ENCODE results near the gene PEX13.
"Not testable (repeated sequence)": the region's sequence is repeated elsewhere in the genome, so short reads cannot be mapped to it uniquely, and the experiment has no call there.

The PEX13 gene

DNA sequence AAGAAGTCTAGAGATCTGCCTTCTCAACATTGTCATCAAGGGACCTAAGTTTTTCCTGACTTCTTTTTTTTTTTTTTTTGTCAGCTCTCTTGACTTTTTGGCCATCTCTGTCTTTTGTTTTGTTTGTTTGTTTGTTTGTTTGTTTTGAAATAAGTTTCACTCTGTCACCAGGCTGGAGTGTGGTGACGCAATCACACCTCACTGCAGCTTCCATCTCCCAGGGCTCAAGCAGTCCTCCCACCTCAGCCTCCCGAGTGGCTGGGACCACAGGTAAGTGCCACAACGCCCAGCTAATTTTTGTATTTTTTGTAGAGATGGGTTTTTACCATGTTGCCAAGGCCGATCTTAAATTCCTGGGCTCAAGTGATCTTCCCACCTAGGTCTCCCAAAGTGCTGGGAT lies 6.2 kb downstream of the PEX13 start:
- no peak overlapping the region for H2AK5ac ChIP-seq (ENCODE audit: low read length, severe bottlenecking)
- no peak overlapping the region for H3K4me3 ChIP-seq (ENCODE audit: insufficient read depth in 1 of 2, low read depth in 1 of 2, low read length in 2 of 2)
- H2BK15ac ChIP-seq (ENCODE audit: low read depth, poor library complexity, severe bottlenecking), result no peak overlapping the region
- no peaks in the 10 kb centered on the region for H3K27me3 ChIP-seq (ENCODE audit: control insufficient read depth in 1 of 2, insufficient read depth in 1 of 2, low read length in 2 of 2)
- H3K14ac ChIP-seq (ENCODE audit: low read length in 2 of 2), result no peak overlapping the region
- peaks cover 4% of the 10 kb centered on the region for H3K9me3 ChIP-seq (ENCODE audit: control insufficient read depth, low read length)
- peaks cover 13 to 28% of the 10 kb centered on the region in 2 experiments for H3K36me3 ChIP-seq (ENCODE audit: control insufficient read depth in 1 of 2, insufficient read depth in 2 of 2, low read depth in 1 of 2, low read length in 2 of 2)
- no peak overlapping the region for H4K91ac ChIP-seq (ENCODE audit: low read length)
- H2BK12ac ChIP-seq (ENCODE audit: low read length in 2 of 2), result no peak overlapping the region
- H2AFZ ChIP-seq (ENCODE audit: low read depth, low read length), result no peak overlapping the region
- H3K18ac ChIP-seq (ENCODE audit: low read depth in 1 of 2, low read length in 2 of 2), result no peak overlapping the region
- H3K4me1 ChIP-seq (ENCODE audit: control insufficient read depth, insufficient read depth, low read depth, low read length), result no peaks in the 10 kb centered on the region
- no peak overlapping the region for H2BK5ac ChIP-seq (ENCODE audit: low read depth, low read length, poor library complexity, severe bottlenecking)
- no peak overlapping the region for H3K4me2 ChIP-seq (ENCODE audit: low read length, poor library complexity, severe bottlenecking)
- H3K9ac ChIP-seq (ENCODE audit: low read length), result no peak overlapping the region
- DNase-seq, result no peak
- H3K4ac ChIP-seq (ENCODE audit: low read depth in 1 of 2, low read length in 2 of 2), result no peak overlapping the region
- H2BK120ac ChIP-seq (ENCODE audit: low read depth, low read length), result no peak overlapping the region
- H3K27ac ChIP-seq (ENCODE audit: low read length, poor library complexity, severe bottlenecking), result no peak overlapping the region
- 100% methylated on average over 3 of the region's 4 CpGs for WGBS
- H3K23ac ChIP-seq (ENCODE audit: low read length in 2 of 2), result no peak overlapping the region
- peaks cover 17% of the 10 kb centered on the region for H3K79me1 ChIP-seq (replicated peaks; ENCODE audit: low read length, poor library complexity, severe bottlenecking)
- H4K8ac ChIP-seq (ENCODE audit: low read length), result no peak overlapping the region

DNA sequence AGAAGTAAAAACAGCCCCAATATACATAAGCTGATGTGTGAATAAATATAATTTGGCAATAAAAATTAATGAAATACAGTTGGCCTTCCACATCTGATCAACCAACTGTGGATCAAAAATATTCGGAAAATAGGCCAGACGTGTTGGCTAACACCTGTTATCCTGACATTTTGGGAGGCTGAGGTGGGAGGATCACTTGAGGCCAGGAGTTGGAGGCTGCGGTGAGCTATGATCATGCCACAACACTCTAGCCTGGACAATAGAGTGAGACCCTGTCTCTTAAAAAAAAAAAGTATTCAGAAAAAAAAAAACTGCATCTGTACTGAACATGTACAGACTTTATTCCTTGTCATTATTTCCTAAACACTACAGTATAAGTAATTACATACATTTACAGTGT lies 12.0 kb downstream of the PEX13 start:
- Histone ChIP-seq H3K4ac (ENCODE audit: low read depth in 1 of 2, low read length in 2 of 2) (no peak overlapping the region), H2AFZ (ENCODE audit: low read depth, low read length) (no peak overlapping the region), H3K27ac (ENCODE audit: low read length, poor library complexity, severe bottlenecking) (no peak overlapping the region), H2AK5ac (ENCODE audit: low read length, severe bottlenecking) (no peak overlapping the region), H3K36me3 (ENCODE audit: control insufficient read depth in 1 of 2, insufficient read depth in 2 of 2, low read depth in 1 of 2, low read length in 2 of 2) (peaks cover 15 to 42% of the 10 kb centered on the region in 2 experiments), H4K91ac (ENCODE audit: low read length) (no peak overlapping the region), H2BK15ac (ENCODE audit: low read depth, poor library complexity, severe bottlenecking) (no peak overlapping the region), H2BK5ac (ENCODE audit: low read depth, low read length, poor library complexity, severe bottlenecking) (no peak overlapping the region), H3K18ac (ENCODE audit: low read depth in 1 of 2, low read length in 2 of 2) (no peak overlapping the region), H3K23ac (ENCODE audit: low read length in 2 of 2) (no peak overlapping the region), H3K4me3 (ENCODE audit: insufficient read depth in 1 of 2, low read depth in 1 of 2, low read length in 2 of 2) (no peak overlapping the region), H3K27me3 (ENCODE audit: control insufficient read depth in 1 of 2, insufficient read depth in 1 of 2, low read length in 2 of 2) (no peaks in the 10 kb centered on the region), H3K9ac (ENCODE audit: low read length) (no peak overlapping the region), H3K4me2 (ENCODE audit: low read length, poor library complexity, severe bottlenecking) (no peak overlapping the region), H3K4me1 (ENCODE audit: control insufficient read depth, insufficient read depth, low read depth, low read length) (no peaks in the 10 kb centered on the region), H3K9me3 (ENCODE audit: control insufficient read depth, low read length) (no peaks in the 10 kb centered on the region), H2BK120ac (ENCODE audit: low read depth, low read length) (no peak overlapping the region), H3K14ac (ENCODE audit: low read length in 2 of 2) (no peak overlapping the region), H2BK12ac (ENCODE audit: low read length in 2 of 2) (no peak overlapping the region), H4K8ac (ENCODE audit: low read length) (no peak overlapping the region), H3K79me1 (replicated peaks; ENCODE audit: low read length, poor library complexity, severe bottlenecking) (peaks cover 27% of the 10 kb centered on the region)
- 97% methylated on average over 3 of the region's 3 CpGs for WGBS
- DNase-seq, result no peak

DNA sequence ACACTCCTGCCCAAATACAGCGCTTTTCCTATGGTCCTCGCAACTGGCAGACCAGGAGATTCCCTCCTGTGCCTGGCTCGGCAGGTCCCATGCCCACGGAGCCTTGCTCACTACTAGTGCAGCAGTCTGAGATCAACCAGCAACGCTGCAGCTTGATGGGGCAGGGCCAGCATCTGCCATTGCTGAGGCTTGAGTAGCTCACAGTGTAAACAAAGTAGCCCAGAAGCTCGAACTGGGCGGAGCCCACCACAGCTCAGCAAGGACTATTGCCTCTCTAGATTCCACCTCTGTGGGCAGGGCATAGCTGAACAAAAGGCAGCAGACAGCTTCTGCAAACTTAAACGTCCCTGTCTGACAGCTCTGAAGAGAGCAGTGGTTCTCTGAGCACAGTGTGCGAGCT lies 17.1 kb downstream of the PEX13 start:
- peaks cover 22 to 44% of the 10 kb centered on the region in 2 experiments for H3K36me3 ChIP-seq (ENCODE audit: control insufficient read depth in 1 of 2, insufficient read depth in 2 of 2, low read depth in 1 of 2, low read length in 2 of 2)
- not testable (repeated sequence) for H3K4me1 ChIP-seq (ENCODE audit: control insufficient read depth, insufficient read depth, low read depth, low read length); H3K4me2 ChIP-seq (ENCODE audit: low read length, poor library complexity, severe bottlenecking)

DNA sequence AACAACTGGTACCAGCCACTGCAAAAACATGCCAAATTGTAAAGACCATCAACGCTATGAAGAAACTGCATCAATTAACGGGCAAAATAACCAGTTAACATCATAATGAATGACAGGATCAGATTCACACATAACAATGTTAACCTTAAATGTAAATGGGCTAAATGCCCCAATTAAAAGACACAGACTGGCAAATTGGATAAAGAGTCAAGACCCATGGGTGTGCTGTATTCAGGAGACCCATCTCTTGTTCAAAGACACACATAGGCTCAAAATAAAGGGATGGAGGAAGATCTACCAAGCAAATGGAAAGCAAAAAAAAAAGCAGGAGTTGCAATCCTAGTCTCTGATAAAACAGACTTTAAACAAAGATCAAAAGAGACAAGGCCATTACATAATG lies 19.1 kb downstream of the PEX13 start:
- not testable (repeated sequence) for H2BK120ac ChIP-seq (ENCODE audit: low read depth, low read length); H2BK12ac ChIP-seq (ENCODE audit: low read length in 2 of 2); H2BK5ac ChIP-seq (ENCODE audit: low read depth, low read length, poor library complexity, severe bottlenecking); H2BK15ac ChIP-seq (ENCODE audit: low read depth, poor library complexity, severe bottlenecking); H4K91ac ChIP-seq (ENCODE audit: low read length); H3K4ac ChIP-seq (ENCODE audit: low read depth in 1 of 2, low read length in 2 of 2); DNase-seq; H3K18ac ChIP-seq (ENCODE audit: low read depth in 1 of 2, low read length in 2 of 2); H3K9ac ChIP-seq (ENCODE audit: low read length); H3K23ac ChIP-seq (ENCODE audit: low read length in 2 of 2); H3K4me3 ChIP-seq (ENCODE audit: insufficient read depth in 1 of 2, low read depth in 1 of 2, low read length in 2 of 2); H4K8ac ChIP-seq (ENCODE audit: low read length); H3K27me3 ChIP-seq (ENCODE audit: control insufficient read depth in 1 of 2, insufficient read depth in 1 of 2, low read length in 2 of 2); H2AFZ ChIP-seq (ENCODE audit: low read depth, low read length); H2AK5ac ChIP-seq (ENCODE audit: low read length, severe bottlenecking); H3K4me2 ChIP-seq (ENCODE audit: low read length, poor library complexity, severe bottlenecking); H3K27ac ChIP-seq (ENCODE audit: low read length, poor library complexity, severe bottlenecking); H3K14ac ChIP-seq (ENCODE audit: low read length in 2 of 2); H3K9me3 ChIP-seq (ENCODE audit: control insufficient read depth, low read length); H3K4me1 ChIP-seq (ENCODE audit: control insufficient read depth, insufficient read depth, low read depth, low read length)
- Histone ChIP-seq H3K36me3 (ENCODE audit: control insufficient read depth in 1 of 2, insufficient read depth in 2 of 2, low read depth in 1 of 2, low read length in 2 of 2) (peaks cover 18 to 38% of the 10 kb centered on the region in 2 experiments), H3K79me1 (replicated peaks; ENCODE audit: low read length, poor library complexity, severe bottlenecking) (peaks cover 13% of the 10 kb centered on the region)
- WGBS, result 100% methylated on average over 2 of the region's 2 CpGs

More for the DNA sequence above, 17.1 kb downstream of the PEX13 start:
- H3K4me3 ChIP-seq (ENCODE audit: insufficient read depth in 1 of 2, low read depth in 1 of 2, low read length in 2 of 2); H3K27me3 ChIP-seq (ENCODE audit: control insufficient read depth in 1 of 2, insufficient read depth in 1 of 2, low read length in 2 of 2); H2BK12ac ChIP-seq (ENCODE audit: low read length in 2 of 2); H4K8ac ChIP-seq (ENCODE audit: low read length); H3K9ac ChIP-seq (ENCODE audit: low read length); H4K91ac ChIP-seq (ENCODE audit: low read length); H3K14ac ChIP-seq (ENCODE audit: low read length in 2 of 2); H2AK5ac ChIP-seq (ENCODE audit: low read length, severe bottlenecking); H2AFZ ChIP-seq (ENCODE audit: low read depth, low read length); H3K9me3 ChIP-seq (ENCODE audit: control insufficient read depth, low read length); H2BK5ac ChIP-seq (ENCODE audit: low read depth, low read length, poor library complexity, severe bottlenecking); DNase-seq; H3K27ac ChIP-seq (ENCODE audit: low read length, poor library complexity, severe bottlenecking); H3K18ac ChIP-seq (ENCODE audit: low read depth in 1 of 2, low read length in 2 of 2); H3K23ac ChIP-seq (ENCODE audit: low read length in 2 of 2); H3K4ac ChIP-seq (ENCODE audit: low read depth in 1 of 2, low read length in 2 of 2); H2BK120ac ChIP-seq (ENCODE audit: low read depth, low read length); H2BK15ac ChIP-seq (ENCODE audit: low read depth, poor library complexity, severe bottlenecking): not testable (repeated sequence)
- H3K79me1 ChIP-seq (replicated peaks; ENCODE audit: low read length, poor library complexity, severe bottlenecking), result peaks cover 20% of the 10 kb centered on the region
- 96% methylated on average over 9 of the region's 9 CpGs for WGBS
